HEK293 (cell line): ENCODE results near the gene LMOD3.

Experiments used
- BCL11B ChIP-seq: fragments of 450-650 bp; formaldehyde crosslinking; IDR thresholded peaks from 2 replicates; pipeline ENCODE4 v1.5.1; 2016; ENCODE audit warnings: low read depth, missing biosample characterization, missing genetic modification characterization
- GFI1B ChIP-seq: fragments of 450-650 bp; formaldehyde crosslinking; IDR thresholded peaks from 2 replicates; pipeline ENCODE4 v1.5.1; 2016; ENCODE audit warnings: missing biosample characterization, missing genetic modification characterization
- KLF7 ChIP-seq: fragments of 450-650 bp; formaldehyde crosslinking; IDR thresholded peaks from 2 replicates; pipeline ENCODE4 v1.5.1; 2016; ENCODE audit warnings: missing biosample characterization, missing genetic modification characterization, borderline replicate concordance
- KLF9 ChIP-seq: fragments of 450-650 bp; formaldehyde crosslinking; IDR thresholded peaks from 2 replicates; pipeline ENCODE4 v1.5.1; 2016; ENCODE audit warnings: missing biosample characterization, missing genetic modification characterization, low read depth
- PATZ1 ChIP-seq: fragments of 450-650 bp; formaldehyde crosslinking; IDR thresholded peaks from 2 replicates; pipeline ENCODE4 v1.5.1; 2016; ENCODE audit warnings: missing biosample characterization, missing genetic modification characterization
- PRDM10 ChIP-seq: fragments of 450-650 bp; formaldehyde crosslinking; IDR thresholded peaks from 2 replicates; pipeline ENCODE4 v1.5.1; 2016; ENCODE audit warnings: missing biosample characterization, missing genetic modification characterization
- SETDB1 ChIP-seq: IDR thresholded peaks from one replicate; pipeline ENCODE4 v1.6.1; 2017; ENCODE audit warnings: mild to moderate bottlenecking, low read length, moderate library complexity, mixed read lengths; ENCODE audit not compliant: insufficient read length
- TCF7L2 ChIP-seq: IDR thresholded peaks from 2 replicates; pipeline ENCODE4 v1.6.1; 2011; ENCODE audit warnings: low read depth, mild to moderate bottlenecking, inconsistent platforms, low read length, moderate library complexity, borderline replicate concordance
- ZBTB10 ChIP-seq: fragments of 450-650 bp; formaldehyde crosslinking; IDR thresholded peaks from 2 replicates; pipeline ENCODE4 v1.5.1; 2016; ENCODE audit warnings: missing biosample characterization, missing genetic modification characterization
- ZBTB48 ChIP-seq: fragments of 450-650 bp; formaldehyde crosslinking; IDR thresholded peaks from 2 replicates; pipeline ENCODE4 v1.5.1; 2016; ENCODE audit warnings: missing biosample characterization, missing genetic modification characterization
- ZBTB7A ChIP-seq: fragments of 450-650 bp; formaldehyde crosslinking; IDR thresholded peaks from 2 replicates; pipeline ENCODE4 v1.5.1; 2016; ENCODE audit warnings: low read depth, missing biosample characterization, missing genetic modification characterization
- ZFP41 ChIP-seq: fragments of 450-650 bp; formaldehyde crosslinking; IDR thresholded peaks from 2 replicates; pipeline ENCODE4 v1.5.1; 2016; ENCODE audit warnings: missing biosample characterization, missing genetic modification characterization, borderline replicate concordance
- ZNF112 ChIP-seq: fragments of 450-650 bp; formaldehyde crosslinking; IDR thresholded peaks from 2 replicates; pipeline ENCODE4 v1.5.0; 2017; ENCODE audit warnings: missing biosample characterization, missing genetic modification characterization
- ZNF169 ChIP-seq: fragments of 450-650 bp; formaldehyde crosslinking; IDR thresholded peaks from 2 replicates; pipeline ENCODE4 v1.5.1; 2016; ENCODE audit warnings: missing biosample characterization, missing genetic modification characterization
- ZNF239 ChIP-seq: fragments of 450-650 bp; formaldehyde crosslinking; IDR thresholded peaks from 2 replicates; pipeline ENCODE4 v1.5.1; 2016; ENCODE audit warnings: missing biosample characterization, missing genetic modification characterization
- ZNF292 ChIP-seq: fragments of 450-650 bp; formaldehyde crosslinking; IDR thresholded peaks from 2 replicates; pipeline ENCODE4 v1.5.1; 2016; ENCODE audit warnings: low read depth, missing biosample characterization, missing genetic modification characterization, borderline replicate concordance
- ZNF311 ChIP-seq: fragments of 450-650 bp; formaldehyde crosslinking; IDR thresholded peaks from 2 replicates; pipeline ENCODE4 v1.5.1; 2017; ENCODE audit warnings: missing biosample characterization, missing genetic modification characterization, borderline replicate concordance
- ZNF354C ChIP-seq: fragments of 450-650 bp; formaldehyde crosslinking; IDR thresholded peaks from 2 replicates; pipeline ENCODE4 v1.5.1; 2016; ENCODE audit warnings: missing biosample characterization, missing genetic modification characterization, low read depth, borderline replicate concordance
- ZNF366 ChIP-seq: fragments of 450-650 bp; formaldehyde crosslinking; conservative IDR thresholded peaks from 2 replicates; pipeline ENCODE4 v1.5.1; 2016; ENCODE audit warnings: missing biosample characterization, missing genetic modification characterization
- ZNF513 ChIP-seq: fragments of 450-650 bp; IDR thresholded peaks from 2 replicates; pipeline ENCODE4 v1.5.1; 2018; ENCODE audit warnings: missing biosample characterization, missing genetic modification characterization
- ZNF548 ChIP-seq: fragments of 450-650 bp; formaldehyde crosslinking; IDR thresholded peaks from 2 replicates; pipeline ENCODE4 v1.5.1; 2016; ENCODE audit warnings: missing biosample characterization, missing genetic modification characterization
- ZNF580 ChIP-seq: fragments of 450-650 bp; formaldehyde crosslinking; IDR thresholded peaks from 2 replicates; pipeline ENCODE4 v1.5.1; 2016; ENCODE audit warnings: missing biosample characterization, missing genetic modification characterization
- ZNF623 ChIP-seq: fragments of 450-650 bp; formaldehyde crosslinking; IDR thresholded peaks from 2 replicates; pipeline ENCODE4 v1.5.1; 2016; ENCODE audit warnings: missing biosample characterization, missing genetic modification characterization
- ZNF660 ChIP-seq: fragments of 450-650 bp; IDR thresholded peaks from 2 replicates; pipeline ENCODE4 v1.5.1; 2018; ENCODE audit warnings: missing biosample characterization, mild to moderate bottlenecking, missing genetic modification characterization
- ZNF670 ChIP-seq: fragments of 450-650 bp; formaldehyde crosslinking; IDR thresholded peaks from 2 replicates; pipeline ENCODE4 v1.5.1; 2016; ENCODE audit warnings: missing biosample characterization, missing genetic modification characterization, low read depth
- ZNF701 ChIP-seq: fragments of 450-650 bp; formaldehyde crosslinking; IDR thresholded peaks from 2 replicates; pipeline ENCODE4 v1.5.1; 2016; ENCODE audit warnings: missing biosample characterization, missing genetic modification characterization
- ZSCAN23 ChIP-seq: fragments of 450-650 bp; formaldehyde crosslinking; IDR thresholded peaks from 2 replicates; pipeline ENCODE4 v1.5.1; 2016; ENCODE audit warnings: missing biosample characterization, missing genetic modification characterization

The LMOD3 gene

GRCh38 chr3:69143612-69144011 is 21.2 kb upstream of the LMOD3 start (continued):
- TF ChIP-seq PRDM10 (tag by site-specific recombination) (peak; percentile 47; the same call in 1 of the 2 replicates), ZNF701 (tag by site-specific recombination) (no peak), ZBTB10 (tag by site-specific recombination) (no peak), KLF9 (no peak), ZBTB48 (tag by site-specific recombination) (no peak), ZNF366 (peak; percentile 51), TCF7L2 (no peak), ZSCAN23 (no peak), ZNF169 (tag by site-specific recombination) (no peak), KLF7 (tag by site-specific recombination) (no peak), ZNF660 (tag by site-specific recombination) (peak; percentile 51; the same call in 1 of the 2 replicates), BCL11B (tag by site-specific recombination) (no peak), ZNF670 (tag by site-specific recombination) (no peak), GFI1B (tag by site-specific recombination) (no peak), ZNF513 (tag by site-specific recombination) (0 out of 2 replicates have a peak, but pooled peaks have one; percentile 7), ZNF354C (tag by site-specific recombination) (no peak), ZNF292 (tag by site-specific recombination) (no peak), ZFP41 (tag by site-specific recombination) (no peak), SETDB1 (peak; percentile 76), ZNF623 (tag by site-specific recombination) (no peak), ZBTB7A (tag by site-specific recombination) (no peak), ZNF112 (tag by site-specific recombination) (no peak), ZNF239 (no peak), ZNF548 (tag by site-specific recombination) (no peak), ZNF580 (tag by site-specific recombination) (peak; percentile 77; the same call in 1 of the 2 replicates), ZNF311 (tag by site-specific recombination) (no peak), PATZ1 (tag by site-specific recombination) (no peak)
